LNCAP (cell line): ENCODE measurements around the gene GADD45A.

ENCODE experiments used
- CTCF ChIP-seq: fragments of 450-650 bp; IDR thresholded peaks from 2 replicates; pipeline ENCODE4 v1.5.1; 2017; ENCODE audit warnings: mild to moderate bottlenecking

The GADD45A gene

GRCh38 chr1:67655581-67655980, 29.4 kb upstream of the GADD45A start:
- no peak for TF ChIP-seq CTCF

GRCh38 chr1:67659229-67659628, 25.8 kb upstream of the GADD45A start:
- TF ChIP-seq CTCF: no peak

GRCh38 chr1:67662884-67663283, 22.1 kb upstream of the GADD45A start:
- no peak for TF ChIP-seq CTCF

GRCh38 chr1:67664048-67664447, 21.0 kb upstream of the GADD45A start:
- no peak for TF ChIP-seq CTCF

- TF ChIP-seq CTCF: no peak
These were observed 18.4 kb upstream of the GADD45A start for GRCh38 chr1:67666636-67667035.

GRCh38 chr1:67668660-67669059, 16.3 kb upstream of the GADD45A start:
- no peak for TF ChIP-seq CTCF

GRCh38 chr1:67672260-67672803, 12.7 kb upstream of the GADD45A start:
- TF ChIP-seq CTCF: no peak

GRCh38 chr1:67673468-67674201, 11.4 kb upstream of the GADD45A start:
- no peak for TF ChIP-seq CTCF
